HL-60/S4 treated with phorbol 12-myristate 13-acetate at 8.2 ng/mL for 4 days and 3 days (cell line): ENCODE data around the gene SLC17A2.

Source experiments
- in situ Hi-C: fragments of 300-500 bp; cut with MboI; formaldehyde crosslinking; loops from 2 replicates; pipeline ENCODE4 v1.15.0; 2022; ENCODE audit warnings: low sequenced_read_pairs

SLC17A2 gene

DNA sequence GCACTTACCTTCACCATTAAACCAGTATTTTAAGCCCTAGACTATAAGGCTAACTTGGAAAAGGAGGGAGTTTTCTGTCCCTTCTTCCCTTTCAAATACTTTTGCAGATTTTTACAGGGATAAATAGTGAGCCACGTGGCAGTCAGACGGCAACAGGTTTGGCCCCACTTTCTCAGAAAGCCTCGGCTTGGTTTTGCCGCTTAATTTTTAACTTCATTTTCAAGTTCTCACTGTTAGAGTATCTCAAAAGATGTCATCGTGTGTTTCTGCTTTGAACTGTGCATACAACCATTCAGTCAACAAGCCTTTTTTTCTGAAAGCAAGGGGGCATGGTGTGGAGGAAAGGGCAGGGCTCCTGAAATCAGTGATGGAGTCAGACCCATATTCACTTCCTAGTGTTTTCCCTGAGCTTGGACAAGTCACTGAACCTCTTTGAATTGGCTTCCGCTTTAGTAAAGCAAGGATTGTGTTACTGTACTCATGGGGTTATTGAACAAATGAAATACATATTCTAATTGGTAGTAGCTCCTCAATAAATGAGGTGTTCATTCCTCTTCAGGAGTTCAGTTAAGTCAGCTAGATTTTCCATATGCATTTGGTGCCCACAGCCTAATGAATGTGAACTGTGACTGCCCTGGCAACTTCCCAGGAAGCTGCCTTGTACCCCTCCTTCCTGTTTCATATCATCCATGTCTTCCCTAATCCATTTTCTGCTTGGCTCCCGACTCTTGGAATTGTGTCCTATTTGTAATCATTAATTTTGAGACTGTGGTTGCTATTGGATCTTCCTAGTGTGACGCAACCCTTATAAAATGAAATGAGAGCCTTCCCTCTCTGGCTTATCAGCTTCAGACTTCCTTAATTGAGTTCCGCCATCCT lies at the start of gene SLC17A2:
Gene SLC17A2, minus strand, starts transcription at position 160 of the 879 bp plus-strand sequence. CDS start 4,895 bp downstream, outside the sequence.
- in situ Hi-C loops = no loop called here

- in situ Hi-C loops = no loop called here
Measured at GRCh38 chr6:25975923-25976560, 45.6 kb upstream of the SLC17A2 start.

- in situ Hi-C loops = no loop called here
Measured at GRCh38 chr6:25973923-25974555, 43.5 kb upstream of the SLC17A2 start.

- in situ Hi-C loops = no loop called here
Measured at GRCh38 chr6:25972902-25973301, 42.4 kb upstream of the SLC17A2 start.

DNA sequence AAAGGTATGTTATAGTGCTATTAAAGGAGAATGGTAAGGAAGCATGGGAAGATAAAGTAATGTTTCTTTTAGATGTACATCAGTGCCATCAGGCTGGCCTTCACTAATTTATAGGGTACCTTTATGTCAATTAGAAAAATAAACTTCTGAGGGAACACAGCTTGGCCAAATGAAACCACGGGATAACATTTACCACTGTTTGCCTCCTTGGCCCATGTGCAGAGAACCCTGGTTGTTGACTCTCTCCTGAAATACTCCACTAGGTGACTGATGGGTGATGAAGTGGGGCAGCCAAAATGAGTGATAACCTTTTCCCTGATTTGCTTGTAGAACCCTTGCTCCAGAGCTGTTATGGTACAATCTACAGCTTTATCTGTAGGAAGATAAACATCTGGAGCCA lies 41.6 kb upstream of the SLC17A2 start:
- in situ Hi-C loops = no loop called here

DNA sequence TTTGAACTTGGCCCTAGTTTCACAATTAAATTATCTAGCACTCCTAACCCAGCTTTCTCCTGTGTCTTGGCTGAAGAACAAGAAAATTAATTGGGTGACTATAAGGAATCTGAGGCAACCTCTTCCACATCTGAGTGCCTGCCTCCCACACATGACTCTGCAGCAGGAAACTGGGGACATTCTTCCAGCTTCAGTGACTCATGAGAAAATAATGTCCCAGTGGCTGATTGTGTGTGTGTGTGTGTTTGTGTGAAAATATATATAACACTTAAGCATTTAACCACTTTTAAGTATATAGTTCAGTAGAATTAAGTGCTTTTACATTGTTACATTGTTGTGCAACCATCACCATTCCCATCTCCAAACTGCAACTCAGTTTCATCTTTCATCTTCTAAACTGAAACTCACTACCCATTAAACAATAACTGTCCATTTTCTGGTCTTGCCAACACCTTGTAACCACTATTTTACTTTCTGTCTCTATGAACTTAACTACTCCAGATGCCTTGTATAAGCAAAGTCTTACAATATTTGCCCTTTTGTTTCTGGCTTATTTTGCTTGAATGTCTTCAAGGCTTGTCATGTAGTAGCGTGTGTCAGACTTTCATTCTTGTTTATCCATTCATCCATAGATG lies 40.8 kb upstream of the SLC17A2 start:
- in situ Hi-C loops = no loop called here

DNA sequence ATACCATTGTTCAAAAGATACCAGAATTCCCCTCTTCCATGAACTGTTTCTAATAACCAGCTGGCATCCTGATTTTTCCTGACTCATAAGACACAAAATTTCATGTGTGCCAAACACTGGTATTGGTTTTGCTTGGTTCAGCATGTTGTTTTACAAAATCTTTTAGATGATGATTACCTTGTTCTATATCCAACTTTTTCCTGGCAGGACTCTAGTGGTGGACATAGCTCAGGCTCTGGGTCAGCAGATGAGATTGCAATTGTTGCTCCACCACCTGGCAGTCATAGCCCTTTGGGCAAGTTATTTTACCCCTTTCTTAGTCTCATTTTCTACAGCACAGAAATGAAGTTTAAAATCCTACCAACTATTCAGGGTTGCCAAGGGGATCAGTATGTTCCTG lies 38.3 kb upstream of the SLC17A2 start:
- in situ Hi-C loops = no loop called here

GRCh38 chr6:25966711-25967110 lies 36.2 kb upstream of the SLC17A2 start:
- in situ Hi-C loops = no loop called here

GRCh38 chr6:25965058-25965457 lies 34.6 kb upstream of the SLC17A2 start:
- in situ Hi-C loops = no loop called here

DNA sequence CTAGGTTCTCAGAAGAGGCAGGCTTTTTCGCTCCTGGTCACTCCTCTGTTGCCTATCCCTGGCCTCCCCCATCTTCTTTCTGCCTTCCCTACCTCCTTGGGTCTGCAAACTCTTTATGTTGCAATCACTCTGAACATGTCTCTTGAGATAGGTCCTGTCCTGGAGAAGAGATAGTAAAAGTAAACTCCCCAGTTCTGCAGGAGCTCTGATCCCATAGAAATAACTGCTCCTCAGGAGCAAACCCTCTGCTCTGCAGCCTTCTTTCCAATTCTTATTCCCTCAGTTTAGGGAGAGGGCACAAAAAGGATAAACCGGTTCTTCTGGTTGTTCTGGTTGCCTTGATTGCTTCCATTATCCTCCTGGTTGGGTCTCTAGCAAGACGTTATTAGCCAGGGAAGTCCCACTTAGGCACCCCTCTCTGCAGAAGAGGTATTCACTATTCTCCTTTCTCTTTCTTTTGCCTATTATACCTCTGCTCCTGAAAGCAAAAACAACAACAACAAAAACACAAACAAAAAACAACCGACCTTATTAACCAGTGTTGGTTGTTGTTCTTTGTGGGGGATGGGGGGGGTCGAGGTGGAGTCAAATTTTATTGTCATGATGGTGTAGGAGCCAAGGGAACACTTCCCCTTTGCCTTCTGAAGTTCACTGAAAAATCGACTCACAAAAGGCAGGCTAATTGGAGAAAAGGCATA lies 33.1 kb upstream of the SLC17A2 start:
- in situ Hi-C loops = no loop called here

- in situ Hi-C loops = no loop called here
Measured at GRCh38 chr6:25962149-25963127, 31.9 kb upstream of the SLC17A2 start, which contains the start of gene TRIM38. Gene TRIM38, plus strand, starts transcription at chr6:25962802. Its CDS starts 3,721 bp downstream, at chr6:25966523.

DNA sequence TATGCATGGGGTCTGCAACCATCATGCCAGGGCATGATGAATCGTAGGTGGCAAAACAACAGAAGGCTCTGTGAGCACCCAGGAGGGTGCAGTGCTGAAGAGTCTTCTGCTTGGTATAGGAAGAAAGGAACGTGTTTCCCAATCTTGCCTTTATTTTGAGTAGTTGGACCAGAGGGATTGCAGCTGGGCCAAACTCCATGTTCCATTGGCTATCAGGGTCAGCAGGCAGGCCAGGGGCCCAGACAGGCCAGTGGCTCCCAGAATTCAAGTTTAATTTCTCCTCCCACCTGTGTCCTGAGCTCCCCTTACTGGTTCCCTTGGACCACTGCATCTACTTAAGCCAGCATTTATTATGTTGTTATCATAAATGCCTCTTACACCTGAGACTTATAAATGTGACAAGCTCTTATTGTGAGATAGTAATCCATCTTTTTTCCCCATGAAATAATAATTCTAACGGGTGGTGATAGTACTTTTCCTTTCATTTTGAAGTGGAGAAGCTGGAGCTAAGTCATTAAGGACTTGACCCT lies 31.2 kb upstream of the SLC17A2 start:
- in situ Hi-C loops = no loop called here

GRCh38 chr6:25960734-25961133 lies 30.2 kb upstream of the SLC17A2 start:
- in situ Hi-C loops = no loop called here

DNA sequence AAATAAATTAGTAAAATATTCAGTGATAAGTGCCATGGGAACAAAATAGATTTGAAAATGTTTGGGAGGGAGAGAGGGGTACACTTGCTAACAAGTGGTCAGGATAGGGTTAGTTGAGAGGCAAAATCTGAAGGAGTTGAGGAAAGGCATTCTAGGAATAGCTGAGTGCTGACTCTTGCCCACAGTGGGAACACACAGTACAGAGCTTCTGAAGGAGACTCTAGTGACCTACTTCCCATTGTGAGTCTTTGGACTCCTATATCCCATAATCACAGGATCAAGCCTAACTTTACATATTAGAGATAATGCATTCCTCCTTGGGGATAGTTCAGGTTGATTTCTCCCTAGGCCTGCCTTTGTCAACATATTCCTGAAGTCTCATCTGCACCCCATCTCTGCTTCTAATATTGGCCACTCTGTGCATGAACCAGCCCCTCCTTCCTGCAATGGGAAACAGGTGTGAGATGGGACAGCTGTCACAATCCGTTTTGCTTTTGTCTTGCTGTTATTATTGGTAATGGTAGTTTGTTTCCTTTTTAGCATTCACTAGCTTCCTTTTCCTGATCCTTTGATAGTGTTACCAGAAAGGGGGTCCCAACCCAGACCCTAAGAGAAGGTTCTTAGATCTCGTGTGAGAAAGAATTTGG lies 29.5 kb upstream of the SLC17A2 start:
- in situ Hi-C loops = no loop called here

GRCh38 chr6:25958700-25959162 lies 28.2 kb upstream of the SLC17A2 start:
- in situ Hi-C loops = no loop called here

DNA sequence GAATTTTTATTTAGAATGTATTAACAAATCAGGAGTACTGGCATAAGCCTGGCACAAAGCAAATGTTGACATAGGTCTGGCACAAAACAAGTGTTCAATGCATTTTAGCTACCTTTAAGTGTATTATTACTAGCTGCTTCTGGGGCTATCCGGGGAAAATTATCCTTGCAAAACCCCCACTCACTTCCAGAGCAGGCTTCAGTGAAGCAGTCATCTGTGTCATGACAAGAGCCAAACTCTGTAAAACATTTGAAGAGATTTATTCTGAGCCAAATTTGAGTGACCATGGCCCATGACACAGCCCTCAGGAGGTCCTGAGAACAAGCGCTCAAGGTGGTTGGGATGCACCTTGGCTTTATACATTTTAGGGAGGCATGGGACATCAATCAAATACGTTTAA lies 25.7 kb upstream of the SLC17A2 start:
- in situ Hi-C loops = no loop called here

GRCh38 chr6:25954756-25955155 lies 24.3 kb upstream of the SLC17A2 start:
- in situ Hi-C loops = no loop called here

DNA sequence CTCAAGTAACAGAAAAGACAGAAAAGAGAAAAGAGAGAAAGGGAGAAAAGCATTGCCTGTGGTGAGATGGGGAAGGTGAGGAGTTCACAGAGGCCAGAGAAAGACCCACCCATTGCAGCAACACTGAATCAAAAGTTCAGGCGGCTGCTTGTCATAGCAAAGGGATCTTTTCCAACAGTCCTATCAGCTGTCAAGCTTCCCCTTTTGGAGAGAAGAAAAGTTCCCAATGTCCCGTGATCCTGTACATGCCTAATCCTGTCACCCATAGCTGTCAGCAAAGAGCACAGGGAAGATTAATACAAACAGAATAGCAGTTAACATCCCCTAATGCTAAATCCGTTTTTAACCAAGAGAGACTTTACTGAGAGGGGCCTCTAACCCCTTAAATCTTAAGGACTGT lies 23.2 kb upstream of the SLC17A2 start:
- in situ Hi-C loops = no loop called here

GRCh38 chr6:25952535-25952934 lies 22.0 kb upstream of the SLC17A2 start:
- in situ Hi-C loops = no loop called here
